GM19238 (cell line): ENCODE results near the gene GUCY1A2.

Experiments
- DNase-seq: peaks from one replicate; pipeline ENCODE4 v3.0.0; 2011; ENCODE audit warnings: low spot score; ENCODE audit not compliant: insufficient read length

The GUCY1A2 gene

DNA sequence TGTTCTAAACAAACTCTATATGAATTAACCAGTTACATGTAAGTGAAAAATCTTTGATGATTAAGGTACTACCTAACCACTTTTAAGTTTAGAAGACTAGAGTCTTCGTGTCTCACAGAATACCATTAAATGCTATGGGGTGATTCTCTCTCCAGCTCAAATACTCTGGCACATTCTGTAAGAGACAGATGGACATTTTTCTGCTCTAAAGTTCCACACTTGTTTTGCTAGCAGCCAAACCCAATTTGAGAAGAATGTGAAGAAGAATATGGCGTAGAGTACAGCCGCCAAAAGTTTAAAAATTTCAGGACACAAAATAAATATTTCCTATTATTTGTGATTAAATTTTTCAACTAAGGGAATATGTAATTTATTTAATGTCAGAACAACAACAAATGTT is 339.1 kb downstream of the GUCY1A2 start:
- no peak for DNase-seq

DNA sequence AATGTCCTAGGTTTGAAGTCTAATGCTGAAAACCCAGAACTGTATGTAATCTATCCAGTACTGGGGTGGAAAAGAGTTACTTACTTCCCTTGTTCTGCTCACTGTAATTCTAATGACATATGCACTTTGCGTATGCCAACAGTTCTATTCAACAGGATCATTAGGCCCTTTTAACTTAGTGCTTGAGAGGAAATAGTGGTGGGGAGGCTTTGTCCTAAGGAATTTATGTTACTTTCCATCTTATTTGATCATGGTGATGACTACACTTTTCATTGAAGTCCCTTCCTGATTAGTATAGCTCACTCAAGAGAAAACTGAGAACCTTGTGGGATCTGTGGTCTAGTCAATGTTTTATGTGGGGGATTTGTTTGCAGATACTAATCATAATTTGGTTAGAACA is 348.2 kb downstream of the GUCY1A2 start:
- DNase-seq: no peak

DNA sequence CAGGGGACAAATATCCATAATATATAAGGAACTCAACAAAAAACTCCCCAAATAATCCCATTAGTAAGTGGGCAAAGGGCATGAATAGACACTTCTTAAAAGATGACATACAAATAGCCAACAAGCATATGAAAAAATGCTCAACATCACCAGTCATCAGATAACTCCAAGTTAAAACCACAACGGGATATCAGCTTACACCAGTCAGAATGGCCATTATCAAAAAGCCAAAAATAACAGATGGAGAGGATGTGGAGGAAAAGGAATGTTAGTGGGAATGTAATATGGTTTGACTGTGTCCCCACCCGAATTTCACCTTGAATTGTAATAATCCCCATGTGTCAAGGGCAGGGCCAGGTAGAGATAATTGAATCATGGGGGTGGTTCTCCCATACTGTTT is 350.1 kb downstream of the GUCY1A2 start:
- DNase-seq: no peak

DNA sequence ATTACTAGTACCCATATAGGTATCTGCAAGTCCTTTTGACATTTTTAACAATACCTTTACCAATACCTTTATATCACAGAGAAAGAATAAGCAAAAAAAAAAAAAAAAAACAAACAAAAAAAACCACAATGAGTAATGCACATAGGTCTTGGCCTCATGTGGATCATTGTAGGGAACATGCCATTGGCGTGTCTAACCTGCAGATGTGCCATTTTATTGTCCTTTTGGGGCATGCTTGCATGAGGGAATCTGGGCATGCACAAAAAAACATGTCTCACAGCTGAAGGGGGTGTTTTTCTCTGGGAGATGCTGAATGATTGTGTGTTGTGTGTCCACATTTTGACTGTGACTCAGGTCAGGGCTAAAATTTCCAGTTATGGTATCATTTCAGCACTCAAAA is 361.6 kb downstream of the GUCY1A2 start:
- DNase-seq: no peak

DNA sequence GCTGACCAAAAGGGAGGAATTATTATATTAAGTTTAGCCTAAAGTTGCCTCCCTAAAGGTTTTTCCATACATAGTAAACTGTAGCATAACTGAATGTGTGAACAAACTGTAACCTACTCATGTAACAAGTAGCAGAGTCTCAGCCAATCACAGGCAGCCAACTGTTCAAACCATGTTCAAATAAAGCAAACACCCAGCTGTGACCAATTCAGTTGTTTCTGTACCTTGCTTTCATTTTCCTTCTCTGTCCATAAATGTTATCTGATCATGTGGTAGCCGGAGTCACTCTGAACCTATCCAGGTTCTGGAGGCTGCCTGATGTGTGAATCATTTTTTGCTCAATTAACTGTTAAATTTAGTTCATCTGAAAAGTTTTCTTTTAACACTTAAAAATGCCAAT is 373.5 kb downstream of the GUCY1A2 start:
- no peak for DNase-seq

DNA sequence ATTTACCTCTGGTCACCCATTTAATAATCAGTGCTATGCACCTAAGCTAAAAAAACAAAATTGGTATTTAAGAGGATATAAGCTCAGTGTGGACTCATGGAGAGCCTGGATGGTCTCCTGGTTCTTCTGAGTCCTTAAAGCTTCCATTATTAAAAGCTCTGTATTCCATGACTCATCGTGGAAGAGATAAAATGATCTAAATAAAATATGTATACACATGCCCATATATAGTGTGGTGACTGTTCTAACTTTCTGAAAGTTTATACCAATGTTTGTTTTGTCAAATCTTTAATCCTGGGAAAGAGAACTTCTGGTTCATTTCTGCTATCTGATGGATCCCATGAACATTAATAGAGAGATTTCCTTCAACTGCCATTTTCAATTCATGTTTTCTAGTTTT is 375.9 kb downstream of the GUCY1A2 start:
- DNase-seq: no peak

DNA sequence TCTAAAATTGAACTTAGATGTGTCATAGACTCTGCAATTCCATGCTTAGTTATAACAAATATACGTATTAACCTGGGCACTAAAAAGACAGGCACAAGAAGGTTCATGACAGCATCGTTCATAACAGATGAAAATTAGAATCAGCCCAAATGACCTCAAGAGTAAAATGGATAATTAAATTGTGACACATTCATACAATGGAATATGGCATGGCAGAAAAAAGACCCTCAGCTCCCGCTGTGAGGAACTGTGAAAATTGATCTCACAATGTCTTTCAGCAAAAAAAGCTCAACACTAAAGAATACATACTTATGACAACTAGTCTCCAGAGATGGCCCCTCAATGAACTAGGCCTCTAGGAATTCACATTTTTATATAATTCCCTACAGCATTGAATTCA is 386.0 kb downstream of the GUCY1A2 start:
- no peak for DNase-seq

DNA sequence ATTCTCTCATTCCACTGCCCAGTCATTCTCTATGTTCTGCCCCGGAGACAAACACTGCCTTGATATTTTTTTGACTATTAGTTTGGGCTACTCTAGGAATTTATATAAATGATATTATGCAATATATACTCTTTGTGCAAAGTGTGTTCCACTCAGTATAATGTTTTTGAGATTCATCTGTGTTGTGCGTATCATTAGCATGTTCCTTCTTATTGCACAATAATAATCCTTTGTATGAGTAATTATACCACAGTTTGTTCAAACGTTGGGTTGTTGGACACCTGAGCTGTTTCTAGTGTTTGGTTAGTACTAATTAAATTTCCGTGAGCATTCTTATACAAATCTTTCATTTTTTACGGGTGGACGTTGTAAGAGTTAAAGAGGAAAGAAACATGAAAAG is 390.6 kb downstream of the GUCY1A2 start:
- DNase-seq: no peak

DNA sequence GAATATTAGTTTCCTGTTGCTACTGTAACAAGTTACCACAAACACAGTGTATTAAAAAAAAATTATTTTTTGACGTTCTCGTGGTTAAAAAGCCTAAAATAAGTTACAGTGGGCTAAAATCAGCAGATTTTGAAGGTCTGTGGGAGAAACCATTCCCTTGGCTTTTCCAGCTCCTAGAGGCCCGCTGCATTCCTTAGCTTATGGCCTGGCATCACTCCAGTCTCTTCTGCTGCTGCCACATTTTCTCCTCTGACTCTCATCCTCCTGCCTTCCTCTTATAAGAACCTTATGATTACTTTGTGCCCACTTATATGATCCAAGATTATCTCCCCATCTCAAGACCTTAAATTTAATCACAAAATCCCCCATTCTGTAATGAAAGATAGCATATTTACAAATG is 392.7 kb downstream of the GUCY1A2 start:
- no peak for DNase-seq

DNA sequence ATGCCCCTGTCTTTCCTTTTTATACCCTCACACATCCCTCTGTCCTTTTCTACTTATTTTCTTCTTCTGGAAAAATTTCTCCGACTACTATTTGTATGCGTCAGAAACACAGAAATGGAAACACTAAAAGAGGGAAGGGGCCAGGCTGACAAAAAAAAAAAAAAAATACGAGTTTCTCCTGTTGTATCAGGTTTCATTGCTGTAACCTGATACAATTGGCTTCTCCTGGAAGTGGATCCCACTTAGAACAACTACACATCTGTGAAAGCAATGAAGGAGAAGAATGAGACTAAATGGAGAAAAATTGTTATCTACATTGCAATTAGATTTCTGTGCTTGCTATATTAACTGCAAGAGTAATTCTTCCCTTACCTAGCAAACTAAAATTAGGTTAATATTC is 393.9 kb downstream of the GUCY1A2 start:
- no peak for DNase-seq
